SK-N-MC (cell line): ENCODE results near the gene COX7A1.

Experiments used
- EZH2 ChIP-seq: fragments of 200-600 bp; sonication (generic); IDR thresholded peaks from one replicate; pipeline ENCODE4 v1.6.1; 2017; ENCODE audit warnings: antibody characterized with exemption
- FOXP2 ChIP-seq: optimal IDR thresholded peaks from 2 replicates; pipeline ENCODE3; 2011; ENCODE audit warnings: mild to moderate bottlenecking, moderate library complexity; ENCODE audit not compliant: insufficient read depth; ENCODE audit errors: extremely low read length, control extremely low read depth
- POLR2AphosphoS5 ChIP-seq: IDR thresholded peaks from 2 replicates; pipeline ENCODE4 v1.6.1; 2012; ENCODE audit warnings: mild to moderate bottlenecking, low read depth, low read length, borderline replicate concordance

- no peak for TF ChIP-seq EZH2
- no peak for TF ChIP-seq POLR2AphosphoS5
- TF ChIP-seq FOXP2 = no peak
These were observed 23.9 kb downstream of the COX7A1 start for GRCh38 chr19:36128392-36128736.
